Measurements from ENCODE around the gene CRKL.

Gene CRKL

DNA sequence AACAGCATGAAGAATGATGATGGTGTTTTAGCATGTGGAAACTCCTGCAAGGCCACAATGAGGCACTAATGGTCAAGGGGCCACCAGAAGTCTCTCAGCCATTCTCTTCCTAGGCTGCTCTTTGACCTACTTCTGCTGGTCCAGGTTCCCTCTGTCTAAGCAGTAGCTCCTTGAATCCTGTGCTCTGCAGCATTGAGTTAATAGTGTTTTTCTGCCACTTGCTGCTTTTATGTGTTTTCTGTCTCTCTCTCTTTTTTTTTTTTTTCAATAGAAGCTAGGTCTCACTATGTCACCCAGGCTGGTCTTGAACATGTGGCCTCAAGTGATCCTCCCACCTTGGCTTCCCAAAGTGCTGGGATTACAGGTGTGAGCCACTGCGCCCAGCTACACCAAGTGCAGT is 29.8 kb downstream of the CRKL start:
- DNase-seq (ENCODE audit: low read depth, low spot score): no peak
- H3K4me3 ChIP-seq (ENCODE audit: low read length): no peak overlapping the region

DNA sequence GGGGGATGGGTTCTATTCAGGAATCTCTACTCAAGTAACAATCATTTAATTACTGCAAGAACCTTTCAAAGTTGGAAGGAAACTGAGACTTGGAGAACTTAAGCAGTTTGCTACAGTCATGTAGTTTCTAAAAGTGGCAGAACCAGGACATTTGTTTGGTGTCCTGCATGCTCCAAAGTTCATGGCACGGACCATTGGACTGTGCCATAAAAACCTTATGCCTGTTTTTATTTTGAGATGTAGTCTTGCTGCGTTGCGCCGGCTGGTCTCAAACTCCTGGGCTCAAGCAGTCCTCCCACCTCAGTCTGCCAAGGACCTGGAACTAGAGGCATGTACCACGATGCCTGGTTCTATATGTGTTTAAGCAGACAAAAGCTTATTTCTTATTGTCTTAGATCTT is 31.2 kb downstream of the CRKL start:
- no peak for DNase-seq (ENCODE audit: low read depth, low spot score)
- H3K4me3 ChIP-seq (ENCODE audit: low read length): no peak overlapping the region

DNA sequence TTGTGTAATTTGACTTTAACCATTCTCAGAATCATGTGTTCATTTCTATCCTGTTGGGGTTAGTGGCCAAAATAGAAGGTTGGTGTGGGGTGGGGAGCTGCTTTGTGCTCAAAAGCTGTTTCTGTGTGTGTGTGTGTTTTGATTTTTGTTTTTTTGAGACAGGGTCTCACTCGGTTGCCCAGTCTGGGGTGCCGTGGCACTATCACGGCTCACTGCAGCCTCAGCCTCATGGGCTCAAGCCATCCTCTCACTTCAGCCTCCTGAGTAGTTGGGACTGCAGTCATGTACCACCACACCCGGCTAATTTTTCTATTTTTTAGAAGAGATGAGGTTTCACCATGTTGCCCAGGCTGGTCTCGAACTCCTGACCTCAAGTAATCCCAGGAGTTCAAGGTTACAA is 31.8 kb downstream of the CRKL start:
- no peak overlapping the region for H3K4me3 ChIP-seq (ENCODE audit: low read length)
- DNase-seq (ENCODE audit: low read depth, low spot score): no peak

DNA sequence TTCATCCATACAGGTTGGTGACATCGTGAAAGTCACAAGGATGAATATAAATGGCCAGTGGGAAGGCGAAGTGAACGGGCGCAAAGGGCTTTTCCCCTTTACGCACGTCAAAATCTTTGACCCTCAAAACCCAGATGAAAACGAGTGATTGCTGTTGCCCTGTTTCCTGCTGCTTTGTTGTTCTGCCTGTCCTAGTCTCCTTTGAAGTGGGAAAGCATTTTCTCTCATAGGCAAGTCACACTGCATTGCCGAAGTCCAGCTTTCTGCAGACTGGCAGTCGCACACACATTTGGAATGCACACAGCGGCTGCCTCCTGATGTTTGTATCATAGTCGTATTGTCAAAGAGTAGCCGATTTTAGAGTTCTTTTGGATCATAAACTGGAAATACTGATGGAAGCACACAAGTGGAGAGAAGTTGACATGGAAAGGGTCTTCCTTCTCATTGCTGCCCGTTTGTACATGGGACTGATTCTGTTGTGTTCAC is 32.5 kb downstream of the CRKL start:
- no peak overlapping the region for H3K4me3 ChIP-seq (ENCODE audit: low read length)
- DNase-seq (ENCODE audit: low read depth, low spot score): peak; percentile 9

DNA sequence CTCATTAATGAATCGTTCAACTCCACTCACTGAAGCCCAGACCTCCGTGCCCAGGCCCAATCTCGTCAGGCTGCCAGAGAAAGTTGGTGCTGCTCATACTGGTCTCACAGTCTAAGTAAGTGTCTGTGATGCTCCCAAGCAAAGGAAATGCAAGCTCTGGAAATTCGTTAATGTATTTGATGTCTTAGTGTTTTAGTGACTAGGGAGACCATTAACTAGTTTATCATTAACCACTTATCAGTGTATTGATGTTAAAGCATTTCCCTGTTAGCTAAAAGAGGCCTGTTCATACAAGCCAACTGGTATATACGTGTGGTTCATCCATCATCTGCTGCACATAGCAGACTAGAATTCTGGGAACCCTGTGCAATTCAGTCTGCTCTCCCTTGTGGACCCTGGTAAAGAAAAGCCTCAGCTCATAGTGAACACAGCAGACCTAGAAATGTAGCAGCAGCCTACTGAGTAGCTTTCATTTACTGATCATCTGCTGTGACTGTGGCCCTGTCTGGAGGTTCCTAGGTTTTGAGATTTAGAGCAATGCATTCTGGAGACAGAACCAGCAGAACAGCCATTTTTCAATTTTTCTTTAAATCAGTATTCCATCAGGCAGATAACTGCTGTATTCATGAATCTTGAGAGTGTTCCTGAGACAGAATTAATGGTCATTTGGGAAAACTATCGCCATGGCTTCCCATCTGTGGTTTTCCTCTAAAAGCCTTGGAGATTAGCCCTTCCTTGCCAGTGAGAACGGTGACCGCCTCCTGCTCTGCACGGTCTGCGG is 34.1 kb downstream of the CRKL start:
- DNase-seq (ENCODE audit: low read depth, low spot score): no peak
- H3K4me3 ChIP-seq (ENCODE audit: low read length): no peak overlapping the region

DNA sequence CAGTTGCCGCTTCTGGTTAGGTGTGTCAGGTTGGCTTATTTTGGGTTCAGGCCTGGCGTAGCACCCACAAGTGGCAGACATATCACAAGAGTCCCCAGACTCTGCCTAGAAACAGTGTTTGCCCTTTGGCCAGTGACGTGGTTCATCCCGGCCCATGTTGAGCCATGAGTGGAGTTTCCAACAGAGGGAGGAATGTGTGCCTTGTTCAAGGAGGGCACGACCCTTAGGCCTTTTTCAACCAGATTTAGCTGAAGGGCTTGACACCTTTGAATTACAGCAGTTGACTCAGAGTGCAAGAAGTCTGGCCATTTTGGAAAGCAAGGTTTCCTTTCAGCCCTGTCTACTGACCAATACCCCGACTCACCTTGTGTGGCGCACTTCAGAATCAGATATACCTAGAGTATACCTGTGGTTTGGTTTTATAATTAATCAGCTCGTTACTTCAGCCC is 34.7 kb downstream of the CRKL start:
- H3K4me3 ChIP-seq (ENCODE audit: low read length): no peak overlapping the region
- no peak for DNase-seq (ENCODE audit: low read depth, low spot score)

DNA sequence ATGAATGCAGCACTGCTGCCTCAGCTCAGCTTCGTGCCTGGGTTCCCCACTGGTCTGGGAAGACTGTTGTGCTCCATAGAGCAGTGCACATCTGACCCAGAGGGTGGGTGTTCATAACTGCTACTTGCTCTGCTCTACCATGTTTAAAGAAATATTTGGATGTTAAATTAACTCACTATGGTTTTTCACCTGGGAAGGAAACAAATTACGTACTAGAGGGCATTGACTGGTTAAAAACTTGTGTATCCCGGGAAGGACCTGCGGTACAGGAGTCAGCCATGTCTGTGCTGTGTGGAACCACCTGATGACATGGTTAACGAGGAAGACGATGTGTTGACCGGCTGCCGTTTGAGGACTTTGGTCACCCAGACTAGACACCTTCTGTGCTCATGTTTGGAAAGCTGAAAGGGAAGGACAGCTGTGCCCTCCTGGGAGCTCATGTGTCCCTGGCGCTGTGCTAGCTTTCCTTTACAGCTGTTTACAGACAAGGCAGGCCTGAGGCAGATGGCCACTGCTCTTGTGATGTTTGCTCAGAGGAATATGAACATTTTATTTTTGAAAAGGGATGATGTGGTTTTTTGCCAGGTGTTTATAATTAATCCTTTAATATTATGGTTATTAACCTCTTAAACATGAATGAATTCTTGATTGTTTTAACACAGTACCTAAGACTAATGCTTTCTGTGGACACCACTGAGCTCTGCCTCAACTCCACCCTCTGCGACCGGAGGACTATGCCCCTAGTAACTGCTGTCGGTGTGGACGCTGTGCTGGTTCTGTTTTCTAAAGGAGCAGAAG is 35.5 kb downstream of the CRKL start:
- DNase-seq (ENCODE audit: low read depth, low spot score): no peak

DNA sequence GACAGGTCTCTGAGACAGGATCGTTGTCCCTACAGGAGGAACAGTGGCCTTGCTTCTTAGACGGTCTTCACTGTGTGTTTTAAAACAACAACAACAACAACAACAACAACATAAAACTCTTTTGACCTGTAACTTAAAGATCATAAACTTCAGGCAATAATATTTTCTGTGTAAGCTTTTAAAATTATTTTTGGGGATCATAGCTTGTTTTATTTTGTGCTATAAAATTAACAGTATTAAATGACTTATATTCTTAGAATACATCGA is 36.1 kb downstream of the CRKL start:
- DNase-seq (ENCODE audit: low read depth, low spot score): no peak
- no peak overlapping the region for H3K4me3 ChIP-seq (ENCODE audit: low read length)

More for the DNA sequence above, 35.5 kb downstream of the CRKL start:
- no peak overlapping the region for H3K4me3 ChIP-seq (ENCODE audit: low read length)

DNA sequence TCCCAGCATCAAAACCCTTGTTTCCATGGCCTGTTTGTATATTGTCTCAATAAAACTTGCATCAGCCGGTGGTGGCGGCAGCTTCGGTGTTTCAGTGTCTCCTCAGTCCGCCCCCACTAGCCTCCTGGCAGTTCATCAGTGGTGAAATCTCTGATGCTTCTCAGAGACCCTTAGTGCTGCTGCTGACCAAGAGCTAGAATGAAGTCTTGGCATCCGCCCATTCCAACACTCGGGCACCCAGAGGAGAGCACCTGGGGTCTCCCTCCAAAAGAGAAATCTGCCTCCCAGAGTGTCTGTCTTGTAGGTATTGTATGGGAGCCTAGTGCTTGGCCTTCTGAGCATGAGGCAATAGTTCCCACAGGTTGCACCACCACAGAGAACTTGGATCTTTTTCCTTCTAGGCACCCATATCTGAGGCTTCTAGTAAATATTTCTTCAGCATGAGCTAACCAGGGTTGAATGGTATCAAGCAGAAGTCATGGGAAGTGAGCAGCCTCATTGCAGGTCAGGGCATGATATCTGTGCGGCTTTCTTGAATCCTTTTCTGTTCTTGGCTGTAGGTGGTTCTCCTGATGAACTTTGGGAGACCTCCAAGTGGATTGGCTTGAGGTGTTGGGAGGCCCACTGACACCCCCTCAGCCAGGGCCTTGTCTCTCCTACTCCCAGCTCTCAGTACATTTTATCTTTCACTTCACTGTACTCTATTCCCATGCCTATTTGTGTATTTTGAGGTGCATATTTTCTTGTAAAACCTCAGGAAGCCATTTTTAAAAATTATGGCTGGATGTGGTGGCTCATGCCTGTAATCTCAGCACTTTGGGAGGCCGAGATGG is 36.7 kb downstream of the CRKL start:
- DNase-seq (ENCODE audit: low read depth, low spot score): no peak

DNA sequence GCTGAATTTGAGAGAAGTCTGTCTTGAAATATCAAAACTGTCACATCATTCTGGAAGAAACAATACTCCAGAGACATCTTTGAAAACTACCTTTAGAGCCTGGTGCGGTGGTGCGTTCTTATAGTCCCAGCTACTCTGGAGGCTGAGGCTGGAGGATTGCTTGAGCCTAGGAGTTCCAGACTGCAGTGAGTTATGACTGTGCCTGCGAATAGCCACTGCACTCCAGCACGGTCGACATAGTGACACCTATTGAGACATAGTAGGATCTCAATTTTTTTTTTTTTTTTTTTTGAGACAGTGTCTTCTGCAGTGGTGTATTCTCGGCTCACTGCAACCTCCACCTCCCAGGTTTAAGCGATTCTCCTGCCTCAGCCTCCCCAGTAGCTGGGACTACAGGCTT is 38.3 kb downstream of the CRKL start:
- no peak for DNase-seq (ENCODE audit: low read depth, low spot score)
- no peak overlapping the region for H3K4me3 ChIP-seq (ENCODE audit: low read length)

More for the DNA sequence above, 36.7 kb downstream of the CRKL start:
- no peak overlapping the region for H3K4me3 ChIP-seq (ENCODE audit: low read length)

DNA sequence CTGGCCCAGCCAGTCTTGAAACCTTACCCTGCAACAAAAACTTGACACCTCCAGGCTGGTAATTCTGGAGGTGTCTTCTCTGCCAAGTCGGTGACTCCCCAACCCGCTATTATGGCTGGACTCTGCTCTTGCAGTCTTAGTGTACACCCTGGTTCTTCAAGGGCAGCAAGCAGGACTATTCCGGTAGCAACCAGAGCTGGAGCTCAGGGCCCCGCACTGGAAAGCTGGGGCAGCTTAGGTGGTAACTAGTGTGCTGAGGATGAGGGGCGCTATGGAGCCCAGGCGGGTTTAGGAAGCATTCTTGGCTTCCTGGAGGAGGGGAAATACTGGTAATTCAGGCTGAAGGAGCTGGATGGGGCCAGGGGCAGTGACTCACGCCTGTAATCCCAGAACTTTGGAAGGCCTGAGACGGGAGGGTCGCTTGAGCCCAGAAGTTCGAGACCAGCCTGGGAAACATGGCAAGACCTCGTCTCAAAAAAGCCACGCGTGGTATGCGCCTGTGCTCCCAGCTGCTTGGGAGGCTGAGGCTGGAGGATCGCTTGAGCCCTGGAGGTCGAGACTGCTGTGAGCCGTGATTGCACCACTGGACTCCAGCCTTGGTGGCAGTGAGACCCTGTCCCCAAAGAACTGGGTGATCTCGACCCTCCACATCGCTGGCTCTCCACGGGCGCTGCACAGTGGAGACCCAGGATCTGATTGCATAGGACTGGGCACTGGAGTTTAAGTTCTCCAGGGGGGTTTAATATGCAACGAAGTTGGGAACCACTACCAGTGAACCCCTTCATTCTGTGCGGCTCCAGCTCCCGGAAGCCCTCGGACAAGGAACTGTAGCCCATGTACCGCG is 39.3 kb downstream of the CRKL start:
- H3K4me3 ChIP-seq (ENCODE audit: low read length): no peak overlapping the region
- DNase-seq (ENCODE audit: low read depth, low spot score): no peak

DNA sequence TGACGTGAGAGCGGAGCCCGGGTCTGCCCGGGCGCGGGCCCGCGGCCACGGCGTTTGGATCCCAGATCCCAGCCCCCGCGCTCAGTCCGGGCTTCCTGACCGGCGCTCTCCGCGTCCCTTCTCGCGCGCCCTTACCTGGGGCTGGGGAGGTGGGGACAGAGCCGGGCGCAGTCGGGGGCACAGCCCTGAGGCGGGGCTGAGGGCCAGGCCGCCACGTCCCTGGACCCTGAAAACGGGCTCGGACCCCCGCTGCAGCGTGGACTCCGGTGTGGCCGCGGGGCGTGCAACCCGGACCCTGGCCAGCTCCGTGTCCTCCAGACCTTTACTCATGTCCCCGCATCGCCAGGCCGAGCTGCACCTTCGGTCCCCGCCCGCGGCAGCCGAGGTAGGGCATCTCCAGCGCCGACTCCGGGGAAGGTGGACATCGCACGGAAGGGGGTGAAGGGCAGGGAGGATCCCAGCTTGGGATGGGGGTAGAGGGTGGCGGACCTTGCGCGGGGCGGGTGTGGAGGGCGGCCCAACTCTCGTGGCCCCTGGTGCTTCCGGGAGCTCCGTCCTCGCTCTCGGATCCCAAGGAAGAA is 40.0 kb downstream of the CRKL start:
- no peak for DNase-seq (ENCODE audit: low read depth, low spot score)
- H3K4me3 ChIP-seq (ENCODE audit: low read length): no peak overlapping the region

DNA sequence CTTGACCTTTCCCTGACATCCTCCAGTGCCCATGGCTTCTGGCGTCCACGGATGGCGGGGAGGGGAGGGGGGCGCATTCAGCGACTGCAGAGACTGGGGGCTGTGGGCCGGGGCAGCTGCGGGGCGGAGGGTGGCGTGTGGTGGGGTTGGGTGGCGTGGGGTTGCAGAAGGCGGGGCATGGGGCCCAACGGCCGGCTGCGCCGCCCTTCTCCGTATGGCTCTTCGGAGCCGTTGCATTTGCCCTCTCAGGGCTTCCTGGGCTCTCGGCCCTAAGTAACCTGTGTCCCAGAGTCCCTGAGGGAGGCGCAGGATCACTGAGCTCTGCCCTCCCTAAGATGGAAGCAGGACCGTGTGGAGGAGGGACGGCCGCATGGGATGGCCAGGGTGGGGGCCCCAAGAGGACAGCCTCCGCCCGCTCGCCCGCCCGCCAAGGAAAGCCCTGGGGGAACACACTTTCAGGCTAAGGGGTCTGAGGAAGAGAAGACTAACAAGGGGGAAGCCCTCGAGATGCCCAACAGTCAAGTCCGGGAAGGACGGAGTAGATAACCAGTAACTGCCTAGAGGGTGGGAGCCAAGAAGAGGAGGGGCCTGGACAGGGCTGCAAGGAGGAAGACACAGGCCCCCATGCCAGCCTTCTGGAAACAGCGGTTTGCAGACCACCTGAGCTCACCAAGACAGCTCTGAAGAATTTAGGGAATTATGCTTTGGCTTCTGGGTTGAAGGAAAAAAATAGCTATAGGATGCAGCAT is 40.6 kb downstream of the CRKL start:
- H3K4me3 ChIP-seq (ENCODE audit: low read length): no peak overlapping the region
- no peak for DNase-seq (ENCODE audit: low read depth, low spot score)

DNA sequence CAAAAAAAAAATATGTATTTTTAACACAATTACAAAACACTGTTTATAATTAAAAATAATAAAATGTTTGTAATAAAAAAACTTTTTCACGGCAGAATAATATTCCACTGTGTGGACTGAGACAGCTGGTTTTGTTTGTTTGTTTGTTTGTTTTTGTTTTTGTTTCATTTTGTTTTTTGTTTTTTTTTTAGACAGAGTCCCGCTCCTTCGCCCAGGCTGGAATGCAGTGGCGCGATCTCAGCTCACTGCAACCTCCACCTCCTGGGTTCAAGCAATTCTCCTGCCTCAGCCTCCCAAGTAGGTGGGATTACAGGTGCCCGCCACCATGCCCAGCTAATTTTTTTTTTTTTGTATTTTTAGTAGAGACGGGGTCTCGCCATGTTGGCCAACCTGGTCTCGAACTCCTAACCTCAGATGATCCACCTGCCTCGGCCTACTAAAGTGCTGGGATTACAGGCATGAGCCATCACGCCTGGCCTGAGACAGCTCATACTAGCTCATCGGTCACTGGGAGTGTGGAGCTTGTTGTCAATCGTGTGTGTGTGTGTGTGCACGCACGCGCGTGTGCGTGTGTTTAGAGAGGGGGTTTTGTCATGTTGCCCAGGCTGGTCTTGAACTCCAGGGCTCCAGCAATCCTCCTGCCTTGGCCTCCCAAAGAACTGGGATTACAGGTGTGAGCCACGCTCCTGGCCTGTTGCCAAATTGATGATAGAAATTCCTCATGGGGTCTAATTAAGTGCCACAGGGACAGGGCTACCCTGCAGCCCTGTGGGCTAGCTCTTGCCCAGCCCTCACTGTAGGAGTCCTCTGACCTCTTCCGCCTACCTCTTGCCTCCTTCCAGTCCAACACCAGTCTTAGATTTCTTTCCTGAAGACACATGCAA is 42.6 kb downstream of the CRKL start:
- DNase-seq (ENCODE audit: low read depth, low spot score): no peak

DNA sequence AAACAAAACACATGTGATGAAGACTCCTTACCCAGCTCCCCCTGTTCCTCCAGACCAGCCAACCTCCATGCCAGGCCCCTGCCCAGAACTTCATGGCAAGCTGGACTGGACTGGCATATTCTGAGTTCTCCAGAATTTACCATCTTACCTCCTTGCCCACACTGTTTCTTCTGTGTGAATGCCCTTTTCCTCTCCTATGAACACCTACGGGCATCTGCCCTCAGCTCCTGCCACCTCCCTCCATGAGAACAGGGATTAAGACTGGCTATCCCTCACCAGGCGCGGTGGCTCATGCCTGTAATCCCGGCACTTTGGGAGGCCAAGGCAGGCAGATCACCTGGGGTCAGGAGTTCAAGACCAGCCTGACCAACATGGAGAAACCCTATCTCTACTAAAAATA is 43.4 kb downstream of the CRKL start:
- H3K4me3 ChIP-seq (ENCODE audit: low read length): no peak overlapping the region
- no peak for DNase-seq (ENCODE audit: low read depth, low spot score)

More for the DNA sequence above, 42.6 kb downstream of the CRKL start:
- no peak overlapping the region for H3K4me3 ChIP-seq (ENCODE audit: low read length)

DNA sequence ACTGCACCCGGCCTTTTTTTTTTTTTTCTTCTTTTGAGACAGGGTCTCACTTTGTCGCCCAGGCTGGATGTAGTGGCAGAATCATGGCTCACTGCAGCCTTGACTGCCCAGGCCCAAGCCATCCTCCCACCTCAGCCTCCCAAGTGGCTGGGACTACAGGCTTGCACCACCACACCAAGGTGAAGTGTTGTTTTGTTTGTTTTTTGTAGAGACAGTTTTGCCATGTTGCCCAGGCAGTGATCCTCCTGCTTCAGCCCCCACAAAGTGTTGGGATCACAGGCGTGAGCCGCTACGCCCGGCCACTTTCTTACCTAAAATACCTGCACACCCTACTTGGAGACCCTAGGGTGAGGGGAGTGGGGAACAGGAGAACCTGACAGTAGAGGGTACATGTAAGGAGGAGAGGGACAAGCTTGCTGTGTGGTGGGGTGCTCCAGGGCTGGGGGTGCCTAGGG is 45.3 kb downstream of the CRKL start:
- H3K4me3 ChIP-seq (ENCODE audit: low read length): no peak overlapping the region
- DNase-seq (ENCODE audit: low read depth, low spot score): no peak

Data from Jurkat, Clone E6-1 (cell line).